Panc1 (cell line): ENCODE data around the gene SHISAL1.

ENCODE experiments used
- CTCF ChIP-seq: fragments of 450-650 bp; IDR thresholded peaks from 2 replicates; pipeline ENCODE4 v1.5.1; 2017; ENCODE audit warnings: mild to moderate bottlenecking
- REST ChIP-seq, 2 experiments: IDR thresholded peaks; 2 replicates each; pipeline ENCODE4 v1.6.1; 2011 to 2012; ENCODE audit warnings: low read depth in 2 of 2, control low read depth in 1 of 2, low read length in 1 of 2, mild to moderate bottlenecking in 1 of 2, moderate library complexity in 1 of 2; ENCODE audit not compliant: insufficient read depth in 1 of 2

GRCh38 chr22:44304354-44304753 is 8.4 kb downstream of the SHISAL1 start:
- no peak for TF ChIP-seq REST (IDR thresholded peaks at IDR 0.05; ENCODE audit: insufficient read depth in 1 of 2, low read depth in 2 of 2, low read length in 1 of 2)
- TF ChIP-seq CTCF = no peak
